H1 (cell line): ENCODE data around the gene PRRT4. TPM values are rescaled to one million over a fixed set of nuclear protein-coding genes. Genes with fewer than 3 reads are reported as not detected.
A peak's percentile ranks its signal among the peaks of the same experiment; 100 is the strongest.

ENCODE experiments used
- CTCF ChIA-PET: fragments of 300-600 bp; sonication (Branson Sonifier 250); formaldehyde crosslinking; loops from one replicate; lab custom pipeline; 2021; ENCODE audit not compliant: partially characterized antibody; lab: Charles Lee
- POLR2A ChIA-PET: fragments of 300-600 bp; sonication (Branson Sonifier 250); formaldehyde crosslinking; loops from one replicate; lab custom pipeline; 2021; ENCODE audit warnings: inconsistent platforms; ENCODE audit not compliant: partially characterized antibody; lab: Charles Lee
- DNase-seq, 2 experiments: peaks; one replicate each; pipeline versions ENCODE4 v3.0.0 to v3.0.0-alpha.2; 2010 to 2022; ENCODE audit warnings: low spot score in 2 of 2, low read depth in 1 of 2, mixed read lengths in 1 of 2
- FAIRE-seq: peaks from 2 replicates; lab custom pipeline; 2011; peaks lifted over from hg19 to GRCh38; lab: Jason Lieb, UNC
- H2AFZ ChIP-seq: 2 replicates; pipeline ENCODE4 v1.8.1; 2012; ENCODE audit warnings: low read length, inconsistent platforms
- H2AK5ac ChIP-seq: 2 replicates; pipeline ENCODE4 v1.6.1; 2013; ENCODE audit warnings: low read depth, low read length
- H2BK120ac ChIP-seq: replicated peaks from 2 replicates; pipeline ENCODE3; 2013; ENCODE audit warnings: low read depth, low read length, inconsistent platforms
- H2BK12ac ChIP-seq: 2 replicates; pipeline ENCODE4 v1.6.1; 2013; ENCODE audit warnings: low read depth, low read length
- H2BK15ac ChIP-seq: 2 replicates; pipeline ENCODE4 v1.6.1; 2013; ENCODE audit warnings: low read length
- H2BK20ac ChIP-seq: 2 replicates; pipeline ENCODE4 v1.6.1; 2013; ENCODE audit warnings: low read length
- H2BK5ac ChIP-seq: 2 replicates; pipeline ENCODE4 v1.6.1; 2013; ENCODE audit warnings: low read depth, low read length
- H3K14ac ChIP-seq: 2 replicates; pipeline ENCODE4 v1.6.1; 2013; ENCODE audit warnings: inconsistent platforms; ENCODE audit not compliant: insufficient read length
- H3K18ac ChIP-seq: 2 replicates; pipeline ENCODE4 v1.6.1; 2013; ENCODE audit warnings: low read length; ENCODE audit errors: extremely low read depth
- H3K23ac ChIP-seq: 2 replicates; pipeline ENCODE4 v1.6.1; 2013; ENCODE audit warnings: inconsistent platforms; ENCODE audit not compliant: insufficient read length
- H3K23me2 ChIP-seq: 2 replicates; pipeline ENCODE4 v1.6.1; 2013; ENCODE audit warnings: low read depth, low read length
- H3K27ac ChIP-seq: 2 replicates; pipeline ENCODE4 v1.6.1; 2011; ENCODE audit warnings: low read depth, low read length, inconsistent platforms
- H3K27me3 ChIP-seq, 4 experiments: replicated peaks in 1 of 4; 1 replicate in 1 of 4; 2 replicates in 3 of 4; pipeline versions ENCODE4 v1.6.1 to v1.8.1; 2011 to 2013; ENCODE audit warnings: low read length in 3 of 4, mild to moderate bottlenecking in 3 of 4, inconsistent platforms in 2 of 4, mixed read lengths in 2 of 4, moderate library complexity in 1 of 4; ENCODE audit not compliant: control insufficient read depth in 3 of 4, insufficient read depth in 3 of 4; ENCODE audit errors: extremely low read depth in 1 of 4
- H3K36me3 ChIP-seq, 4 experiments: 2 replicates each; pipeline versions ENCODE4 v1.6.1 to v1.8.1; 2011 to 2013; ENCODE audit warnings: mild to moderate bottlenecking in 4 of 4, low read length in 3 of 4, moderate library complexity in 2 of 4, control low read depth in 1 of 4, inconsistent platforms in 1 of 4; ENCODE audit not compliant: insufficient read depth in 4 of 4, control insufficient read depth in 2 of 4
- H3K4ac ChIP-seq: replicated peaks from 2 replicates; pipeline ENCODE3; 2013; ENCODE audit warnings: low read length, low read depth, mixed read lengths, inconsistent platforms; ENCODE audit not compliant: insufficient read length
- H3K4me1 ChIP-seq, 4 experiments: replicated peaks in 1 of 4; 1 replicate in 1 of 4; 2 replicates in 3 of 4; pipeline versions ENCODE4 v1.6.1 to v1.8.1; 2011 to 2013; ENCODE audit warnings: low read length in 3 of 4, inconsistent platforms in 2 of 4, mixed read lengths in 1 of 4; ENCODE audit not compliant: insufficient read depth in 4 of 4, control insufficient read depth in 3 of 4
- H3K4me2 ChIP-seq, 2 experiments: 2 replicates each; pipeline versions ENCODE4 v1.6.1 to v1.8.1; 2011 to 2013; ENCODE audit warnings: low read depth in 2 of 2, low read length in 2 of 2, control low read depth in 1 of 2, inconsistent platforms in 1 of 2, mild to moderate bottlenecking in 1 of 2; ENCODE audit not compliant: insufficient read depth in 1 of 2
- H3K4me3 ChIP-seq, 4 experiments: fragments of 200-600, 300-600 bp in 1 of 4; sonication (generic), shearing (Covaris generic), sonication (Bioruptor Twin) in 1 of 4; 2 replicates each; pipeline versions ENCODE4 v1.5.1 to v1.8.1; 2011 to 2016; ENCODE audit warnings: low read length in 4 of 4, low read depth in 3 of 4, control low read depth in 2 of 4, inconsistent platforms in 2 of 4, mild to moderate bottlenecking in 2 of 4, mixed read lengths in 1 of 4, moderate library complexity in 1 of 4; ENCODE audit not compliant: insufficient read depth in 2 of 4; ENCODE audit errors: extremely low read depth in 1 of 4
- H3K56ac ChIP-seq: replicated peaks from 2 replicates; pipeline ENCODE3; 2013; ENCODE audit warnings: low read depth, mild to moderate bottlenecking, mixed read lengths, low read length, inconsistent platforms; ENCODE audit not compliant: insufficient read length
- H3K79me1 ChIP-seq: 2 replicates; pipeline ENCODE4 v1.6.1; 2013; ENCODE audit warnings: low read depth, low read length, control low read depth
- H3K79me2 ChIP-seq, 2 experiments: 2 replicates each; pipeline versions ENCODE4 v1.6.1 to v1.8.1; 2012 to 2013; ENCODE audit warnings: low read length in 2 of 2, mild to moderate bottlenecking in 2 of 2, inconsistent platforms in 1 of 2; ENCODE audit not compliant: insufficient read depth in 2 of 2, control insufficient read depth in 1 of 2
- H3K9ac ChIP-seq, 4 experiments: replicated peaks in 1 of 4; 1 replicate in 1 of 4; 2 replicates in 3 of 4; pipeline versions ENCODE4 v1.6.1 to v1.8.1; 2011 to 2013; ENCODE audit warnings: low read depth in 3 of 4, low read length in 3 of 4, control low read depth in 2 of 4, mild to moderate bottlenecking in 2 of 4, moderate library complexity in 2 of 4, inconsistent platforms in 1 of 4; ENCODE audit errors: extremely low read depth in 1 of 4
- H3K9me3 ChIP-seq, 2 experiments: 2 replicates each; pipeline versions ENCODE4 v1.6.1 to v1.8.1; 2012 to 2013; ENCODE audit warnings: mild to moderate bottlenecking in 2 of 2, moderate library complexity in 2 of 2, control low read depth in 1 of 2, inconsistent platforms in 1 of 2, low read depth in 1 of 2, low read length in 1 of 2, mixed read lengths in 1 of 2; ENCODE audit not compliant: insufficient read depth in 2 of 2
- H4K20me1 ChIP-seq, 2 experiments: replicated peaks in 1 of 2; 2 replicates each; pipeline versions ENCODE3 to v1.8.1; 2011 to 2013; ENCODE audit warnings: inconsistent platforms in 2 of 2, low read length in 2 of 2, mild to moderate bottlenecking in 1 of 2; ENCODE audit not compliant: insufficient read depth in 2 of 2, control insufficient read depth in 1 of 2
- H4K5ac ChIP-seq: 2 replicates; pipeline ENCODE4 v1.6.1; 2013; ENCODE audit warnings: low read length, low read depth, mixed read lengths, inconsistent platforms; ENCODE audit not compliant: insufficient read length
- H4K8ac ChIP-seq: 2 replicates; pipeline ENCODE4 v1.8.0; 2013; ENCODE audit warnings: mild to moderate bottlenecking, moderate library complexity, low read length, inconsistent platforms; ENCODE audit not compliant: insufficient read depth; ENCODE audit errors: extremely low read depth
- H4K91ac ChIP-seq: replicated peaks from 2 replicates; pipeline ENCODE3; 2013; ENCODE audit warnings: low read length, mixed read lengths, inconsistent platforms; ENCODE audit not compliant: insufficient read length
- CREB1 ChIP-seq: IDR thresholded peaks from 2 replicates; pipeline ENCODE4 v1.6.1; 2012; ENCODE audit warnings: inconsistent platforms
- CTBP2 ChIP-seq: IDR thresholded peaks from 2 replicates; pipeline ENCODE4 v1.7.0; 2011; ENCODE audit warnings: borderline replicate concordance, mild to moderate bottlenecking, moderate library complexity, mixed read lengths, low read length; ENCODE audit not compliant: insufficient read depth, insufficient read length
- EZH2 ChIP-seq: fragments of 200-600 bp; sonication (generic); IDR thresholded peaks from 2 replicates; pipeline ENCODE4 v1.7.1; 2012; ENCODE audit warnings: low read depth, mild to moderate bottlenecking, moderate library complexity, low read length, inconsistent platforms; ENCODE audit not compliant: severe bottlenecking
- GABPA ChIP-seq: IDR thresholded peaks from 2 replicates; pipeline ENCODE4 v1.6.1; 2011; ENCODE audit warnings: mild to moderate bottlenecking, low read length, moderate library complexity, borderline replicate concordance; ENCODE audit not compliant: insufficient read depth
- JUND ChIP-seq: IDR thresholded peaks from 2 replicates; pipeline ENCODE4 v1.6.1; 2011; ENCODE audit warnings: mild to moderate bottlenecking, improper control_type of control experiment, low read length
- KDM4A ChIP-seq: IDR thresholded peaks from one replicate; pipeline ENCODE4 v1.7.1; 2012; ENCODE audit warnings: low read depth, mild to moderate bottlenecking, moderate library complexity, low read length, inconsistent platforms; ENCODE audit not compliant: severe bottlenecking
- KDM5A ChIP-seq: fragments of 200-600 bp; IDR thresholded peaks from 2 replicates; pipeline ENCODE4 v1.7.1; 2012; ENCODE audit warnings: mild to moderate bottlenecking, low read length, inconsistent platforms, mixed read lengths
- MAX ChIP-seq: IDR thresholded peaks from 2 replicates; pipeline ENCODE4 v1.6.1; 2012; ENCODE audit warnings: inconsistent platforms
- RAD21 ChIP-seq, 2 experiments: IDR thresholded peaks in 1 of 2; conservative IDR thresholded peaks in 1 of 2; 2 replicates each; pipeline ENCODE4 v1.6.1; 2011; ENCODE audit warnings: low read depth in 2 of 2, low read length in 2 of 2, improper control_type of control experiment in 1 of 2, inconsistent platforms in 1 of 2, mild to moderate bottlenecking in 1 of 2, moderate library complexity in 1 of 2
- SUZ12 ChIP-seq: fragments of 200-600 bp; sonication (generic); IDR thresholded peaks from 2 replicates; pipeline ENCODE4 v1.6.1; 2012; ENCODE audit warnings: mild to moderate bottlenecking, inconsistent platforms, low read length, moderate library complexity, mixed read lengths
- WGBS, 2 experiments: shearing (Covaris generic) in 1 of 2; methylation state at CpG; one replicate each; pipeline versions ENCODE4 v1.1.6 to v1.1.7; 2013 to 2015; ENCODE audit warnings: low lambda C conversion rate in 2 of 2, mixed read lengths in 2 of 2, inconsistent platforms in 1 of 2, low coverage in 1 of 2, missing lambda C conversion rate in 1 of 2; ENCODE audit not compliant: insufficient replicate concordance in 2 of 2, insufficient coverage in 1 of 2, insufficient read length in 1 of 2; ENCODE audit errors: extremely low coverage in 1 of 2, missing lambda C conversion rate in 1 of 2; 5-methylcytosine and 5-hydroxymethylcytosine counted together
- polyA plus RNA-seq, 7 experiments: library from polyadenylated mRNA; depleted of rRNA in 3 of 7; stranded (reverse) in 5 of 7; unstranded in 2 of 7; fragments of >200 nt in 5 of 7; fragments of 200-250 nt in 2 of 7; gene quantifications; 1 replicate in 5 of 7; 2 replicates in 1 of 7; 4 replicates in 1 of 7; pipeline versions ENCODE4 v1.2.1 to v1.2.3, GENCODE V29; 2011 to 2013; ENCODE audit warnings: missing spikeins in 2 of 7, mixed read lengths in 2 of 7
- total RNA-seq: library from RNA; stranded (reverse); fragmentation: NEBNext Ultra II Directional; extraction: Animal tissue kit (Norgen Biotek cat#: 25700); gene quantifications from 2 replicates; pipeline ENCODE4 v1.2.1, GENCODE V29; 2021

Gene PRRT4
- total and polyA plus RNA-seq, 2 of the 8 experiments (the other 6 are each of a cell fraction or from before 2014, with no cell fraction given), result 0.34 to 1.0 TPM

DNA sequence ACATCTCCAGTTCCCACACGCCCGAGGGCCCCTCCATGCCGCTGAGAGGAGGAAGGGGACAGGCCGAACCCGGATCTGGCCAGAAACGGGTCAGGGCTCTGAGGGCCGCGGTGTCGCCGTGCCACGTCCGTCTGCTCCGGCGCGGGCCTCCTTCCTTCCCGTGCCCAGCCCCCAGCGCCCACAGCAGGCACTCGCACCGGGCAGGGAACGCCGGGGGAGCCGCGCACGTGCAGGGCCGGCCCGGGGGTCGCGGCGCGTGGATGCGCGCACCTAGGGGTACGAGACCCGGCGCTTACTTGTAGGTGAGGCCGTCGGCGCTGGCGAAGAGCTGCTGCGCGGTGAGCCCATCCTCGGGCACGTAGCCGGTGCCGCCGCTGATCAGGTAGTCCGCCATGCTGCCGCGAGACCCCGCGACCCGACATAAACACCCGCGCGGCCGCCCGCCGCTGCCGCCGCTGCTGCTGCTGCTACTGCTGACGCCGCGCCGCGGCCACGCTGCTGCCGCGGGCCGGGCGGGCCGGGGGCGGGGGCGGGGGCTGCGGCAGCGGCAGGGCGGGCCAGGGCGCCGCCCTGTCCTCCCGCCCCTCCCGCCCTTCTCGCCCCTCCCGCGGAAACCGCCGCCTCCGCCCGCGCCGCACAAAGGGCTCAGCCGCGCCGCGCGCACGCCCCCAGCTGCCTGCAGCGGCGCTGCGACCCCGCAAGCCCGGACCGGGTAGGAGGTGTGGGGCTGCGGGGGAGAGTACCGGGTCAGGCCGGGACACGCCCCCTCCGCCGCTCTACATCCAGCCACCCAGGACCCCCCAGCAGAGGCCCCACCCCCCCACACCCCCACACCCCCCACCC is 44.2 kb upstream of the PRRT4 start:
- Histone ChIP-seq H3K36me3 (no peaks in the 10 kb centered on the region), H2BK20ac (no peak overlapping the region), H2AFZ (no peak overlapping the region), H3K56ac (no peak overlapping the region), H3K79me1 (no peaks in the 10 kb centered on the region), H2AK5ac (no peak overlapping the region), H4K8ac (peak overlapping the region; percentile 86), H2BK12ac (0 out of 2 replicates have a peak overlapping the region, but pooled peaks have one; percentile 27), H4K5ac (no peak overlapping the region), H3K4me2 (peak overlapping the region; percentile 66 to 90), H3K9ac (peak overlapping the region in 3 of 4 experiments; percentile 58 to 86 (median 62); a peak in 6 of 7 replicates), H3K27me3 (peaks cover 30 to 60% (median 49%) of the 10 kb centered on the region in 4 experiments), H4K91ac (peak overlapping the region; percentile 62), H3K18ac (peak overlapping the region; percentile 81), H3K4ac (no peak overlapping the region), H3K9me3 (no peaks in the 10 kb centered on the region), H3K23me2 (peaks cover 14% of the 10 kb centered on the region; the same call in 1 of the 2 replicates), H4K20me1 (peaks cover 6 to 20% of the 10 kb centered on the region in 2 experiments), H3K27ac (no peak overlapping the region), H2BK15ac (no peak overlapping the region), H3K14ac (no peak overlapping the region), H2BK5ac (no peak overlapping the region), H2BK120ac (no peak overlapping the region), H3K4me1 (peaks cover 0 to 37% (median 27%) of the 10 kb centered on the region in 4 experiments; a peak in 6 of 7 replicates), H3K4me3 (peak overlapping the region; percentile 47 to 72 (median 64)), H3K79me2 (no peaks in the 10 kb centered on the region), H3K23ac (no peak overlapping the region)
- ChIA-PET POLR2A (interaction anchor here (0.8 to 2.0 kb wide), 2 partner anchors 10 to 13 kb away, joined by 4 to 8 read pairs; no protein-coding TSS in a partner anchor), CTCF (interaction anchor here (0.6 to 24.8 kb wide), 9 partner anchors 6 to 55 kb away, joined by 3 to 348 read pairs (median 8); partner anchors contain the start of gene IMPDH1)
- FAIRE-seq, result no peak
- 1% methylated on average over 43 of the region's 107 CpGs; no CpG with 5 or more reads in 1 of the 2 experiments for WGBS, 2 experiments
- peak in 1 of 2 experiments; percentile 68 for DNase-seq
- peak; percentile 47; the same call in 1 of the 2 replicates for TF ChIP-seq MAX
- TF ChIP-seq RAD21 (IDR thresholded peaks at IDR 0.05 in 1 of 2, conservative IDR thresholded peaks at IDR 0.05 in 1 of 2; ENCODE audit: low read depth in 2 of 2, low read length in 2 of 2), result peak in 1 of 2 experiments; percentile 13; a peak in 1 of 4 replicates
- no peak for TF ChIP-seq JUND
- peak; percentile 41; the same call in 1 of the 2 replicates for TF ChIP-seq SUZ12
- TF ChIP-seq CTBP2, result no peak
- peak; percentile 55 for TF ChIP-seq EZH2
- TF ChIP-seq KDM5A, result no peak
- TF ChIP-seq CREB1, result no peak
- no peak for TF ChIP-seq GABPA
- TF ChIP-seq KDM4A, result peak; percentile 92
